A673 (cell line): ENCODE results near the gene AXDND1. TPM values are rescaled to one million over a fixed set of nuclear protein-coding genes. Genes with fewer than 3 reads are reported as not detected.

Experiments used
- BruUV-seq: library from RNA; stranded (reverse); fragments of 400-500 nt; replicated peaks from 2 replicates; lab custom pipeline; 2021; lab: Mats Ljungman, UMichigan
- CTCF ChIA-PET: fragments of 300-600 bp; sonication (Branson Sonifier 250); formaldehyde crosslinking; loops from one replicate; lab custom pipeline; 2022; ENCODE audit warnings: antibody characterized with exemption; lab: Charles Lee
- POLR2A ChIA-PET: fragments of 300-600 bp; sonication (Branson Sonifier 250); formaldehyde crosslinking; loops from one replicate; lab custom pipeline; 2022; ENCODE audit warnings: antibody characterized with exemption; ENCODE audit not compliant: low non-redundant PET; lab: Charles Lee
- DNase-seq: peaks from one replicate; pipeline ENCODE4 v3.0.0-alpha.2; 2015; ENCODE audit warnings: low spot score
- H3K27ac ChIP-seq: fragments of 200-600 bp; sonication (generic); 2 replicates; pipeline ENCODE4 v1.5.1; 2016; ENCODE audit warnings: mixed run types, low read depth, mild to moderate bottlenecking, mixed read lengths, antibody characterized with exemption, low read length; ENCODE audit not compliant: poor library complexity, severe bottlenecking
- H3K27me3 ChIP-seq: fragments of 200-600 bp; sonication (generic); replicated peaks from 2 replicates; pipeline ENCODE4 v1.6.1; 2017; ENCODE audit warnings: mixed run types, low read depth, mild to moderate bottlenecking, mixed read lengths, antibody characterized with exemption, low read length; ENCODE audit not compliant: insufficient read depth, poor library complexity
- H3K36me3 ChIP-seq: fragments of 200-600 bp; sonication (generic); 2 replicates; pipeline ENCODE4 v1.6.1; 2016; ENCODE audit warnings: mixed run types, mild to moderate bottlenecking, mixed read lengths, antibody characterized with exemption, low read length; ENCODE audit not compliant: insufficient read depth, poor library complexity, severe bottlenecking
- H3K4me1 ChIP-seq: fragments of 200-600 bp; sonication (generic); 2 replicates; pipeline ENCODE4 v1.6.1; 2017; ENCODE audit warnings: mixed run types, mild to moderate bottlenecking, mixed read lengths, antibody characterized with exemption, low read length; ENCODE audit not compliant: insufficient read depth, poor library complexity, severe bottlenecking
- H3K4me3 ChIP-seq: fragments of 200-600 bp; sonication (generic); 2 replicates; pipeline ENCODE4 v1.5.1; 2016; ENCODE audit warnings: low read depth, mixed run types, mild to moderate bottlenecking, mixed read lengths, low read length; ENCODE audit not compliant: poor library complexity, severe bottlenecking
- H3K9me3 ChIP-seq: fragments of 200-600 bp; sonication (generic); 2 replicates; pipeline ENCODE4 v1.6.1; 2016; ENCODE audit warnings: mixed run types, low read depth, mild to moderate bottlenecking, mixed read lengths, antibody characterized with exemption, low read length; ENCODE audit not compliant: poor library complexity, severe bottlenecking
- CTCF ChIP-seq: fragments of 300-800, 200-600 bp; sonication (generic); conservative IDR thresholded peaks from 2 replicates; pipeline ENCODE4 v1.5.1; 2017; ENCODE audit warnings: low read depth, mild to moderate bottlenecking, antibody characterized with exemption, low read length, moderate library complexity, mixed read lengths
- EZH2 ChIP-seq: fragments of 200-600 bp; sonication (generic); IDR thresholded peaks from 2 replicates; pipeline ENCODE4 v1.6.1; 2017; ENCODE audit warnings: borderline replicate concordance, low read depth, mild to moderate bottlenecking, mixed read lengths, antibody characterized with exemption, low read length; ENCODE audit not compliant: poor library complexity, severe bottlenecking
- intact Hi-C: fragments of 100-400 bp; cut with micrococcal nuclease; formaldehyde crosslinking; loops from one replicate; pipeline ENCODE4 v1.10.0; 2022; ENCODE audit not compliant: unreplicated experiment
- total RNA-seq: library from RNA; stranded (reverse); gene quantifications from 2 replicates; pipeline ENCODE4 v1.2.3, GENCODE V29; 2021

AXDND1 gene
- total RNA-seq, 1 experiment from 2014 or later, result not detected

GRCh38 chr1:179599623-179600249 lies 234.0 kb downstream of the AXDND1 start:
- Histone ChIP-seq H3K36me3 (no peaks in the 10 kb centered on the region), H3K9me3 (no peaks in the 10 kb centered on the region), H3K4me1 (no peaks in the 10 kb centered on the region), H3K4me3 (no peak overlapping the region), H3K27ac (no peak overlapping the region), H3K27me3 (peaks cover 23% of the 10 kb centered on the region)
- intact Hi-C loops, result loop anchor here (5.0 to 10.0 kb wide), 3 partner anchors 347 to 1057 kb away; no protein-coding TSS in a partner anchor
- peak; percentile 51 for DNase-seq
- BruUV-seq, result no TSS peak
- POLR2A ChIA-PET, result interaction anchor here (0.6 kb wide), 1 partner anchor 378 kb away, joined by 3 read pairs; no protein-coding TSS in a partner anchor
- CTCF ChIA-PET, result interaction anchor here (1.1 to 1.2 kb wide), 2 partner anchors 13 to 215 kb away, joined by 3 to 5 read pairs; no protein-coding TSS in a partner anchor
- TF ChIP-seq EZH2 (no peak), CTCF (peak; percentile 71)

- no TSS peak for BruUV-seq
- intact Hi-C loops, result no loop called here
- CTCF ChIA-PET, result no interaction called here
These were observed 235.3 kb downstream of the AXDND1 start for GRCh38 chr1:179601093-179601492.

More at GRCh38 chr1:179601093-179601492, 235.3 kb downstream of the AXDND1 start:
- POLR2A ChIA-PET, result no interaction called here
- Histone ChIP-seq H3K27me3 (peaks cover 10% of the 10 kb centered on the region), H3K9me3 (no peaks in the 10 kb centered on the region), H3K4me1 (no peaks in the 10 kb centered on the region), H3K27ac (no peak overlapping the region), H3K4me3 (no peak overlapping the region), H3K36me3 (no peaks in the 10 kb centered on the region)
- no peak for DNase-seq
- no peak for TF ChIP-seq EZH2
- TF ChIP-seq CTCF, result no peak

Other genes with a start within 250 kb of the AXDND1 start
- 23.6 and 27.9 TPM in 2 replicates for gene ABL2, start 136.3 kb upstream of the AXDND1 start, total RNA-seq
- gene SOAT1, start 72.2 kb upstream of the AXDND1 start, total RNA-seq, result 49.9 and 53.0 TPM in 2 replicates
- not detected in 2 replicates for gene NPHS2, start 210.0 kb downstream of the AXDND1 start, total RNA-seq
- gene TDRD5, start 225.9 kb downstream of the AXDND1 start, total RNA-seq, result not detected in 2 replicates